Measurements from ENCODE around the gene ITPKB.

ITPKB gene

GRCh38 chr1:226761322-226761721 is 22.2 kb upstream of the ITPKB start:
- Histone ChIP-seq H3K79me2 (ENCODE audit: insufficient read depth, low read length) (no peaks in the 10 kb centered on the region), H3K36me3 (ENCODE audit: insufficient read depth, low read length) (no peaks in the 10 kb centered on the region), H3K4me1 (ENCODE audit: insufficient read depth, low read length) (no peaks in the 10 kb centered on the region), H3K27me3 (ENCODE audit: insufficient read depth, low read length, poor library complexity) (peaks cover 10% of the 10 kb centered on the region), H3K4me3 (ENCODE audit: low read depth in 1 of 2, low read length in 2 of 2) (no peak overlapping the region), H3K9me3 (ENCODE audit: insufficient read depth, low read length, severe bottlenecking) (no peaks in the 10 kb centered on the region), H3K9ac (ENCODE audit: low read depth, low read length) (no peak overlapping the region), H2AFZ (ENCODE audit: low read depth, low read length) (no peak overlapping the region), H4K20me1 (ENCODE audit: insufficient read depth, low read length) (no peaks in the 10 kb centered on the region), H3K27ac (ENCODE audit: low read length) (no peak overlapping the region), H3K4me2 (ENCODE audit: insufficient read depth, low read length) (no peak overlapping the region)
- TF ChIP-seq, protein P1, sequence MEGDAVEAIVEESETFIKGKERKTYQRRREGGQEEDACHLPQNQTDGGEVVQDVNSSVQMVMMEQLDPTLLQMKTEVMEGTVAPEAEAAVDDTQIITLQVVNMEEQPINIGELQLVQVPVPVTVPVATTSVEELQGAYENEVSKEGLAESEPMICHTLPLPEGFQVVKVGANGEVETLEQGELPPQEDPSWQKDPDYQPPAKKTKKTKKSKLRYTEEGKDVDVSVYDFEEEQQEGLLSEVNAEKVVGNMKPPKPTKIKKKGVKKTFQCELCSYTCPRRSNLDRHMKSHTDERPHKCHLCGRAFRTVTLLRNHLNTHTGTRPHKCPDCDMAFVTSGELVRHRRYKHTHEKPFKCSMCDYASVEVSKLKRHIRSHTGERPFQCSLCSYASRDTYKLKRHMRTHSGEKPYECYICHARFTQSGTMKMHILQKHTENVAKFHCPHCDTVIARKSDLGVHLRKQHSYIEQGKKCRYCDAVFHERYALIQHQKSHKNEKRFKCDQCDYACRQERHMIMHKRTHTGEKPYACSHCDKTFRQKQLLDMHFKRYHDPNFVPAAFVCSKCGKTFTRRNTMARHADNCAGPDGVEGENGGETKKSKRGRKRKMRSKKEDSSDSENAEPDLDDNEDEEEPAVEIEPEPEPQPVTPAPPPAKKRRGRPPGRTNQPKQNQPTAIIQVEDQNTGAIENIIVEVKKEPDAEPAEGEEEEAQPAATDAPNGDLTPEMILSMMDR (IDR thresholded peaks at IDR 0.05; ENCODE audit: borderline replicate concordance, extremely low read depth, low read length, poor library complexity, severe bottlenecking), result no peak
- TF ChIP-seq EZH2 (IDR thresholded peaks at IDR 0.05; ENCODE audit: borderline replicate concordance, low read depth, low read length, severe bottlenecking), result no peak
- ATAC-seq (ENCODE audit: insufficient read depth, low read depth) (no peak), DNase-seq (no peak)

GRCh38 chr1:226754793-226755533 is 15.9 kb upstream of the ITPKB start:
- Histone ChIP-seq H3K9me3 (ENCODE audit: insufficient read depth, low read length, severe bottlenecking) (no peaks in the 10 kb centered on the region), H2AFZ (ENCODE audit: low read depth, low read length) (no peak overlapping the region), H3K27me3 (ENCODE audit: insufficient read depth, low read length, poor library complexity) (peaks cover 5% of the 10 kb centered on the region), H3K9ac (ENCODE audit: low read depth, low read length) (no peak overlapping the region), H3K36me3 (ENCODE audit: insufficient read depth, low read length) (no peaks in the 10 kb centered on the region), H4K20me1 (ENCODE audit: insufficient read depth, low read length) (no peaks in the 10 kb centered on the region), H3K4me2 (ENCODE audit: insufficient read depth, low read length) (no peak overlapping the region), H3K4me3 (ENCODE audit: low read depth in 1 of 2, low read length in 2 of 2) (no peak overlapping the region), H3K4me1 (ENCODE audit: insufficient read depth, low read length) (no peaks in the 10 kb centered on the region), H3K27ac (ENCODE audit: low read length) (no peak overlapping the region), H3K79me2 (ENCODE audit: insufficient read depth, low read length) (no peaks in the 10 kb centered on the region)
- no peak for ATAC-seq (ENCODE audit: insufficient read depth, low read depth)
- DNase-seq, result no peak
- TF ChIP-seq EZH2 (IDR thresholded peaks at IDR 0.05; ENCODE audit: borderline replicate concordance, low read depth, low read length, severe bottlenecking), result no peak
- TF ChIP-seq, protein P1 (IDR thresholded peaks at IDR 0.05; ENCODE audit: borderline replicate concordance, extremely low read depth, low read length, poor library complexity, severe bottlenecking), result no peak

DNA sequence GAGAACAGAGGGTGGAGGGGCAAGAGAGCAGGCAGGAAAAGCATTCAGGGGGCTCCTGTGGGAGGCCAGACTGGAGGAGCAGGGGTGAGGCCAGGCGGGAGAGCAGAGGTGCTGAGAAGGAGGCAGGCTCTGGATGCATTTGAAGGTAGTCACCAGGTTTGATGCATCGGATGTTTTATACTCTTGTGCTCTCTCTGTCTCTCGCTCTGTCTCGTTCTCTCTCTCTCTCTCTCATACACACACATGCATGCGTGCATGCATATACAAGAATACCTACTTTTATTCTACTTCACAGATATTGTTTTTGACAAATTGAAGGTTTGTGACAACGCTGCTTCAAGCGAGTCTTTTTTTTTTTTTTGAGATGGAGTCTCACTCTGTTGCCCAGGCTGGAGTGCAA is 15.0 kb upstream of the ITPKB start:
- DNase-seq (no peak), ATAC-seq (ENCODE audit: insufficient read depth, low read depth) (no peak)
- Histone ChIP-seq H3K4me3 (ENCODE audit: low read depth in 1 of 2, low read length in 2 of 2) (no peak overlapping the region), H3K9me3 (ENCODE audit: insufficient read depth, low read length, severe bottlenecking) (no peaks in the 10 kb centered on the region), H3K9ac (ENCODE audit: low read depth, low read length) (no peak overlapping the region), H3K36me3 (ENCODE audit: insufficient read depth, low read length) (no peaks in the 10 kb centered on the region), H3K27me3 (ENCODE audit: insufficient read depth, low read length, poor library complexity) (no peaks in the 10 kb centered on the region), H4K20me1 (ENCODE audit: insufficient read depth, low read length) (no peaks in the 10 kb centered on the region), H2AFZ (ENCODE audit: low read depth, low read length) (no peak overlapping the region), H3K4me1 (ENCODE audit: insufficient read depth, low read length) (no peaks in the 10 kb centered on the region), H3K27ac (ENCODE audit: low read length) (no peak overlapping the region), H3K4me2 (ENCODE audit: insufficient read depth, low read length) (no peak overlapping the region), H3K79me2 (ENCODE audit: insufficient read depth, low read length) (no peaks in the 10 kb centered on the region)
- TF ChIP-seq, protein P1 (IDR thresholded peaks at IDR 0.05; ENCODE audit: borderline replicate concordance, extremely low read depth, low read length, poor library complexity, severe bottlenecking), result no peak
- TF ChIP-seq EZH2 (IDR thresholded peaks at IDR 0.05; ENCODE audit: borderline replicate concordance, low read depth, low read length, severe bottlenecking), result no peak

All from DND-41 (cell line).